H7 (cell line): Measurements from ENCODE around the gene MLXIP. TPM values are rescaled to one million over a fixed set of nuclear protein-coding genes. Genes with fewer than 3 reads are reported as not detected.
"Not testable (repeated sequence)": the region's sequence is repeated elsewhere in the genome, so short reads cannot be mapped to it uniquely, and the experiment has no call there.

ENCODE experiments used
- DNase-seq: peaks from one replicate; pipeline ENCODE4 v3.0.0; 2012
- H3K27me3 ChIP-seq: 2 replicates; pipeline ENCODE4 v1.6.0; 2011; ENCODE audit warnings: mild to moderate bottlenecking, low read length; ENCODE audit not compliant: control insufficient read depth, insufficient read depth
- H3K36me3 ChIP-seq: replicated peaks from 2 replicates; pipeline ENCODE4 v1.5.1; 2011; ENCODE audit warnings: low read length; ENCODE audit not compliant: control insufficient read depth, insufficient read depth
- H3K4me3 ChIP-seq: 2 replicates; pipeline ENCODE4 v1.5.1; 2011; ENCODE audit warnings: low read depth, mild to moderate bottlenecking, control low read depth, low read length, moderate library complexity; ENCODE audit not compliant: insufficient read depth
- total RNA-seq: library from RNA; depleted of rRNA; stranded (reverse); fragments of >200 nt; shearing (Covaris generic); gene quantifications from 2 replicates; pipeline ENCODE4 v1.2.3, GENCODE V29; 2014

MLXIP gene
- total RNA-seq, 1 experiment from 2014 or later, result 49.8 TPM

DNA sequence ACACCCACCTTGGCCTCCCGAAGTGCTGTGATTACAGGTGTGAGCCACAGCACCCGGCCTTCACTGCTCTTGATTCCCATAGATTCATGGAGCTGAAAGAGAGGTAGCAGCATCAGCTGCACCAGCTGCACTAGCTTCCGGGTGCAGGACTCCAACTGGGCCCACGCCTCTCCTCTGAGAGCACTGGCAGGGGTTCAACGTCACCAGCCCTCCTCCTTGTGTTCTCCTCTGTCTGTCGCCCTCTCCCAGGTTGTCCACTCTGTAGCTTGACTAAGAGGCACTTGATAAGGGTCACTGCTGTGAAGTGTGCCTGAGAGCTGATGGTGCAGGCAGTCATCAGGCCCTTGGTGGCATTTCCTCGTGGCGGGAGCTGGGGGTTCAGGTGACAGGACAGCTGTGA, 28.3 kb downstream of the MLXIP start:
- DNase-seq, result no peak
- H3K36me3 ChIP-seq, result no peaks in the 10 kb centered on the region
- H3K27me3 ChIP-seq, result no peaks in the 10 kb centered on the region
- H3K4me3 ChIP-seq, result no peak overlapping the region

DNA sequence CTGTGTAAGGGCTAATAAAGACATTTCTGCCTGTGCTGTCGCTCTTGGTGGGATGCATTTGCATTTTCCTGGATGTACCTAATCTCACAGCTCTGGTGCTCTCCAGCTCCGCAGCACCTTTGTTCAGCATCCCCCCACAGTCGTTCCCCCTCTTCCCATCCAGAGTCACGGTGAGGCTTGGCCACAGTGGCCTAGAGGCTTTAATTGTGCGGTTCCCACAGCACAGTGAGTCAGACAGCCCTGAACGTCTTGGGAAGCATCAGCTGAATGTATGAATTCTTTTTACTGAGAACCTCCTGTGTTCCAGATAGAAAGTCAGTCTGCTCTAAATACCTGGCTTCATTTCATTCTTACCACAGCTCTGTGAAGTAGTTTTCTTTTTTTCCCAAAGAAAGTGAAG, 28.7 kb downstream of the MLXIP start:
- H3K27me3 ChIP-seq, result no peaks in the 10 kb centered on the region
- no peaks in the 10 kb centered on the region for H3K36me3 ChIP-seq
- no peak overlapping the region for H3K4me3 ChIP-seq
- DNase-seq, result no peak

DNA sequence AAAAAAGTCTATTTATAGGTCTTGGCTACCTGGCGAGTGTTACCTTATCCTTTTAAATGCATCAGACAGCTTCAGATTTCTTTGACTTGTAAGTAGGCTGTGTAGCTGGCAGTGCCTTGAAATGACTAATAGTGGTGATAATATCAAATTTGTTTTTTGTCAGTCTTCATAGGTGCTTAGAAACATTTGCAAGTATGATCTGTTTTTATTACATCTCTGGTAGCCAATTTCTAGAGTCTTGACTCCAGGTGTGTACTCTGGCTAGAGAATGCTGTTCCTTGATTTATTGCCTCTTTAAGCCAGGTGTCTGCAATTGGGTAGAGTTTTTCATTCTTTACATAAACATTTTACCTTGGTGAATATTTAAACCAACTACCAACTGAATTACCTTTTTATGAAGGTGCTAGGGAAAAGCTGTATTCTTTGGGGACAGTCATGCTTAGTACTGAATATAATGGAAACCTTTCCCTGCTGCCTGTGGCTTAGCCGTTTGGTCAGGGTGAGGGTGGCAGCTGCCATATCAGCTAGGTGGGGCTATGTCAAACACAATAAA, 32.6 kb downstream of the MLXIP start:
- Histone ChIP-seq H3K36me3 (no peaks in the 10 kb centered on the region), H3K27me3 (no peaks in the 10 kb centered on the region), H3K4me3 (no peak overlapping the region)
- DNase-seq, result no peak

DNA sequence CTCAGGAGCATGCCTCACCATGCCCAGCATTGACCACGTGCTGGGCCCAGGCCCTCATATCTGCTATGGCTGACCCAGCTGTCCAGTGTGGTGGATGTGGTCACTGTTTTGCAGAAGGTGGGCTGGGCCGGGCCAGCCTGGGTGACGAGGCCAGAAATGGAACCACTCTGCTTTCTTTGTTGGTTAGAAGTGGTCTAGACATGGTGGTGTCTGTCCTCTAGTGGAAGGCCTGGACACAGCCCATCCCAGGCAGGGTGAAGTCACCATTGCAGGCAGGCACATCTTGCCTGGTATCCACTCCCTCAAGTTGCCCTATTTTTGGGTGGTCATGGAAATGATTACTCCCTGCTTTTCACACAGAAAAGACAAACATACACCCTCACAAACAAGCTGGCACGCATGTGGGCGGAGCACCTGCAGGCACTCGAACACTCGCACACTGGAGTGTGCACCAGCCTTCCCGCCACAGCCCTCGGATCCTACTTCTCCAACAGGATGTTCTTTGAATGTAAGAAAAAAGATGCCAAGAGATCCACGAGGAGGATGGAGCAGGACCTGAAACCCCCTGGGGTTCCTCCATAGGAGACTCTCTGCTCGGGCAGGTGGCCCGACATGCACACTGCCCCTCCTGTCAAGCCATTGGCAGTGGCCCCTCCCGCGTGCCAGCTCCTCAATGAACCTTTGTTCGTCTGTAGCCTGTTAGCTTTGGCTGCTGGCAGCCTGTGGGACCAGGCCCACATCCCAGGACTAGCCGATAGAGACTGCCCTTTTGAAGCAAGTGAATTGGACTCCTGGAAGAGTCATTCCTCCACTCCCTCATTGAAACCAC, 38.4 kb downstream of the MLXIP start:
- peak; percentile 5 for DNase-seq
- H3K27me3 ChIP-seq, result no peaks in the 10 kb centered on the region
- no peak overlapping the region for H3K4me3 ChIP-seq

DNA sequence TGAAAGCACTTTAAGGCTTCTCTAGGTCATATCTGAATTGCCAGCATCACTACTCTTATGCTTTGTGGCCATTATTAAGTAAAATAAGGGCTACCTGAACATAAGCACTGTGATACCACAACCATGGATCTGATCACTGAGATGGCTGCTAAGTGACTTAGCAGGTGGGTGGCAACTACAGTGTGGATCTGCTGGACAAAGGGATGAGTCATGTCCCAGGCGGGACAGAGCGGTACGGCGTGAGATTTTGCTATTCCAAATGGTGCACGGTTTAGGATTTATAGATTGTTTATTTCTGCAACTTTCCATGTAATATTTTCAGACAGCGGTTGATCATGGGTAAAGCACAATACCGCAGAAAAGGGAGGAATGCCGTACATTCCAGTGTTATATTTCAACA, 39.4 kb downstream of the MLXIP start:
- Histone ChIP-seq H3K27me3 (no peaks in the 10 kb centered on the region), H3K36me3 (peaks cover 2% of the 10 kb centered on the region; the same call in 1 of the 2 replicates), H3K4me3 (no peak overlapping the region)
- peak; percentile 15 for DNase-seq

More for the DNA sequence above, 38.4 kb downstream of the MLXIP start:
- peaks cover 2% of the 10 kb centered on the region; the same call in 1 of the 2 replicates for H3K36me3 ChIP-seq

DNA sequence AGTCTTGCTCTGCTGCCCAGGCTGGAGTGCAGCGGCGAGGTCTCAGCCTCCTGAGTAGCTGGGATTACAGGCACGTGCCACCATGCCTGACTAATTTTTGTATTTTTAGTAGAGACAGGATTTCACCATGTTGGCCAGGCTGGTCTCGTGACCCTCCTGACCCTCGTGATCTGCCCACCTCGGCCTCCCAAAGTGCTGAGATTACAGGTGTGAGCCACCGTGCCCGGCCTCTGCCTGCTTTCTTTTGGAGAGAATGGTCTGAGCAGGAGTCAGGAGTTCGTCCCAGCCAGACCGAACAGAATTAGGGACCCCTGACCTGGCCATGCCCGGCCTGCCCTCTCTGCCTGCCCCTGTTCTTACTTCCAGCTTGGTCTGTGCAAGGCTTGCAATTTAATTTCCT, 42.8 kb downstream of the MLXIP start:
- H3K27me3 ChIP-seq, DNase-seq, H3K4me3 ChIP-seq, H3K36me3 ChIP-seq: not testable (repeated sequence)

DNA sequence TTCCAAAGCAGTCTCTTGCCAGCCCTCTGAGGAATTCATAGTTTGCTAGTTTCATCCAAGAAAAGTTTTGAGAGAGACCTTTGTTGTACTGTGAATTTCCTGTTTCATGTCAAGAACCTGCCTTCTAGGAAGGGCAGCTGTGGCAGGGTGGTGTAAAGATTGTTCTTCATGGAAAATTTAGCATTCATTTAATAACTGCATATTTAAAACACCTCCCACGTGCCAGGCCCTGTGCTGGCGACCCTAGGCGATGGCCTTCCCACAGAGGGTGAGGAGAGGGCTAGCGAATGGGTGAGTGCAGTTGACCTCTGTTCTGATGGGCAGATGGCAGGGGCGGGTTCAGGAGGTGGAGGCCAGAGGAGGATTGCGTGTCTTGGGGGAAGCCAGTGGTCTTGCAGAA, 43.2 kb downstream of the MLXIP start:
- peak; percentile 26 for DNase-seq
- H3K36me3 ChIP-seq, result peaks cover 2% of the 10 kb centered on the region
- no peak overlapping the region for H3K4me3 ChIP-seq
- H3K27me3 ChIP-seq, result no peaks in the 10 kb centered on the region

DNA sequence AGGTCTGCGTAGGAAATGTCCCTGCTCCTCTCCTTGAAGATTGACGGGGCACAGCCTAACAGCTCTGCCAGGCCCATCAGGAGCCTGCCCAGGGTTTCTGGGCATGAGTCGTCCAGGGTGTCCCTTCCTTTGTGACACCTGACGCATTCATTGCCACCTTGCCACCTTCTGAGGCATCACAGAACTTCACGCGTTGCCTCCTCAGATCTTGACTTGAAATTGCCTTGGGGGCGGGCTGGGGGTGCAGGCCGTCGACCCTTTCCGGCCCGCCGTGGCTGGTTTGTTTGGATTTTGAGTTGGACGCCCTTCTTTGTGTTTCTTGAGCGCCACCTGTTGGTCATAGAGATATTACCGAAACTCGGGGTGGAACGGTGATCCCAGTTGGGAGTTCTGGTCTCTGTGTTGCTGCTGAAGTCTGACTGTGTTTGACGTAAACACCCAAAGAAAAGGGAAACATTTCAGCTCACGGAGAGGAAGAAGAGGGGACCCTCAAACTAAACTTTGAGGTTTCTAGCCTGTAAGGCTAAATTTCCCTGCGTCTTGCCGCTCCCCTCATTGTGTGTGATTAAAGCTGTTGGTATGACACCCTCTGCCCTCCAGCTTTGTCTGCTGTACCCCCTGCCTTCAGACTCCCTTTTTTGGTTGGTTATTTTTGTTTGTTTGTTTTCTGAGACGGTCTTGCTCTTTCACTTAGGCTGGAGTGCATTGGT, 44.6 kb downstream of the MLXIP start:
- no peaks in the 10 kb centered on the region for H3K27me3 ChIP-seq
- H3K4me3 ChIP-seq, result no peak overlapping the region

DNA sequence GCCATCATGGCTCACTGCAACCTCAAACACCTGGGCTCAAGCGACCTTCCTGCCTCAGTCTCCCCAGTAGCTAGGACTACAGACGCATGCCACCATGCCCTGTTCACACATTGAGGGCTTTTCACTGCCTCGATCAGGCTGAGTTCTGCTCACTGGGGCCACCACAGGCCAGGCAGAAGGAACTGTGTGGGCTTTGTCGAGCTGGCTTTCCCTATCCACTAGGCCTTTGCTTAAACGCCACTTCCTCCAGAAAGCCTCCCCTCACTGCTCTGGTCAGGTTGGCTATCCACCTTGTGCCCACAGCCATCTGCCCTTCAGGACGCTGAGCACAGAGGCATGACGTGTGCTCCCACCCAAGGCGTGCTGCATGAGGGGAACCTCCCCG, 45.2 kb downstream of the MLXIP start:
- H3K36me3 ChIP-seq, result peaks cover 7% of the 10 kb centered on the region
- H3K27me3 ChIP-seq, result no peaks in the 10 kb centered on the region
- H3K4me3 ChIP-seq, result no peak overlapping the region
- DNase-seq, result peak; percentile 36

More for the DNA sequence above, 44.6 kb downstream of the MLXIP start:
- peaks cover 3% of the 10 kb centered on the region for H3K36me3 ChIP-seq
- DNase-seq, result peak; percentile 93

DNA sequence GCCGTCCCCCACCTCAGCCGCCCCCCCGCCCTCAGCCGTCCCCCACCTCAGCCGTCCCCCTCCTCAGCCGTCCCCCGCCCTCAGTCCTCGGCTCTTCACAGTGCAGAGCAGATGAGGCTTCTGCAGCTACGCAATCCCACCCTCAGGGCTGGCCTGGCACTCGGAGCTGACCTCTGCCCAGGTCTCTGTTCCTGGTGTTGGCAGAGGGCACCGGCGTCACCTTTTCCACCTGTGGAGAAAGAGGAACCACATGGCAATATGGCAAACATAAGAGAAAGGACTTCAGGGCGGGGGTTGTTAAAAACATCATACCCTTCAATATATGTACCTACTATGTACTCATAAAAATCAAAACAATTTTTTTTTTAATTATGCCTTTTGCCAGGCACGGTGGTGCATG, 45.8 kb downstream of the MLXIP start:
- Histone ChIP-seq H3K36me3 (peaks cover 8% of the 10 kb centered on the region), H3K4me3 (no peak overlapping the region), H3K27me3 (no peaks in the 10 kb centered on the region)
- peak; percentile 28 for DNase-seq

DNA sequence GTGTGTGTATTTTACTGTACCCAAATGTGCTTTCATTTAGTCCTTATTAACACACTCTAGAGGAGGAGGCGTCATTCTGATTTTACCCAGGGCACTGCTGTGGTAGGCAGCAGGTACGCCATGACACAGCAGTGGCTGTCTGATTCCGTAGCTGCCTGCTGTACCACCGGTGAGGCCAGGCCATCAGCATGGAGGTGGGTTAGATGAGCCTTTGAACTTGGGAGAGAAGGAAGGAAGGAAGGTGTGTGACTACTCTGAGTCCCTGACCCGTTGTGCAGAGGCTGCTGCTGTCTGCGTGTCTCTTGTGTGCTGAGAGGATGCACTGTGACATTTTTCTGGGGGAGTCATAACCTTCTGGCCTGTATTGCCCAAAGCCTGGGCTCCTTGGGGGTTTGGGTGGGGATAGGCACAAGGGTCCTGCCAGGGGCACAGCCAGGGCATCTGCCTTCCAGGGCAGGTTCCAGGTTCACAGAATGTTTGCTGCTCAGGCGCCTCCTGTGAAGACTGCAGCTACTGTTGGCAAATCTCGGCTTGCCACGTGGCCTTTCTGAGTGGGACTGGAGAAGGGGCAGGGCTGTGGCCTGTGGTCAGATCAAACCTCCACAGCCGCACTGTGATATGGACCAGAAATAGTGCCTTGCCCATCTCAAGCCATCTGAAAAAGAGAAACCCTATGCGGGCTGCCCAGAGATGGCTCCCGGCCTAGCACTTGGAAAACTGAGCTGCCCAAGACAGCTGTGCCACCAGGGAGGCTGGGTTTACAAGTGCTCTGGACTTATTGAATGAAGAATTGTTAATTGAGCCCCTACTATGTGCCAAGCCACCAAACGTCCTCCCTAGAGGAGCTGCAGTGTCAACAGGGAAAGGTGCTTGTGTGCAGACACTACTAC, 47.1 kb downstream of the MLXIP start:
- Histone ChIP-seq H3K27me3 (no peaks in the 10 kb centered on the region), H3K36me3 (peaks cover 13% of the 10 kb centered on the region), H3K4me3 (no peak overlapping the region)
- no peak for DNase-seq

DNA sequence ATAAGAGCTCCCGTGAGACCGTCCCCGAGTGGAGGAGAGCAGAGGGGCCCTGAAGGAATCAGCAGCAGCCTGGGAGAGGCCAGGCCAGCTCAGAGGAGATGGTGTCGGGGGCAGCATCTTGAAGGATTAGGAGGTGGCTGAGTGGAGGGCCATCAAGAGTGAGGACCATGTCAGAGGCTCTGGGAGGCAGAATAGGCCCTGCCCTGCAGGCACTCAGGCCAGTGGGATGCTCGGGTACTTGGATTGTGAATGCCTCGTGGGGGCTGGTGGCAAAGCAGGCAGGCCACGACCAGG, 47.7 kb downstream of the MLXIP start:
- Histone ChIP-seq H3K27me3 (no peaks in the 10 kb centered on the region), H3K36me3 (peaks cover 15% of the 10 kb centered on the region), H3K4me3 (no peak overlapping the region)
- no peak for DNase-seq

DNA sequence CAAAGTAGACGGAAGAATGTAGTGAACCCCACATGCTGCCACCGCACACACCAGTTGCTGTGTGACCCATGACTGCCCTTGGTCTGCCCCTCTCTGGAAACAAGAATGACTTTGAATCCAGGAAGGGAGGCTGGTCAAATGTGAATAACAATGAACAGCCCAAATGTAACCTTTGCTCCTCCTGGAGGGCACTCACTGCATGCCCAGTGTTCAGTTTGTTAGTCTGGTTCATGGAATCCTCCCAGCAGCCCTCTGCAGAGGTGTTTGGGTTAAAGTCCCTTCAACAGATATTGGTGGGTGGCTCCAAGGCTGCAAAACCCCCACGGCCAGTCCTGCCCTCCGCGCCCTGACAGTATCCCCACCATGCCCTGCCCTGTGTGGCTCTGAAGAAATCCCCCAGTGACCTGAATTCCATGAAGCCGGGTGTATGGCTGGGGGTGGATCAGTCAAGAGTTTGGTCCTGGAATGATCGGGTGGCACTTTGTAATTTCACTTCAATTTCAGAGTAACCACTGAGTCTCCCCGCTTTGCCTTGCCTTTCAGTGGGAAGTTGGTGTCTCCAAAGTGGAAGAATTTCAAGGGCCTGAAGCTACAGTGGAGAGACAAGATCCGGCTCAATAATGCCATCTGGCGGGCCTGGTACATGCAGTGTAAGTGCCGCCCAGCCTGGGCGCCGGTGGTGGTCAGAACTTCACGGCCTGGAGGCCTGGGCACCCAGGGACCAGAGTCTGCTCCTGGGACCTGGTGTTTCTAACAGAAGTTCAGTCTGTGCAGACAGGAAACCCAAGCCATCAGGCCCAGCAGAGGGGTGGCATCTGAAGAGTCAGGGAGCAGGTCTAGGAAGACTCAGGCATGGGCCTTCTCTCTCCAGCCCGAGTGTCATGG, 48.4 kb downstream of the MLXIP start:
- Histone ChIP-seq H3K27me3 (no peaks in the 10 kb centered on the region), H3K36me3 (peaks cover 15% of the 10 kb centered on the region), H3K4me3 (no peak overlapping the region)
- DNase-seq, result peak; percentile 68

DNA sequence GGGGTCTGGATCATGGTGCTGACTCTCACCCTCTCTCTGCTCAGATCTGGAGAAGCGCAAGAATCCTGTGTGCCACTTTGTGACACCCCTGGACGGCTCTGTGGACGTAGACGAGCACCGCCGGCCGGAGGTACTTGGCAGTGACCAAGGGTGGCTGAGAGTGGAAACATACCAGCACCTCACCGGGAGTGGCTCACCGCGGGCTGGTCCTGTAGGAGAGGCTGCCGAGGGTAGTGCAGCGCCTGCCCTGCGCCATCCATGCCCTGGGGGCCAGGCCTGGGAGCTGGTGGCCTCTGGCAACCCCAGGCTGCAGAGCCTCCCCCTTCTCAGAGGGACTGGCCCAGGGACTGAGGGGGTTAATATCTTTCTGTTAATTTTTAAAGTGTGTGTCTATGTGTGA, 49.3 kb downstream of the MLXIP start:
- no peaks in the 10 kb centered on the region for H3K27me3 ChIP-seq
- peak; percentile 35 for DNase-seq
- no peak overlapping the region for H3K4me3 ChIP-seq
- peaks cover 18% of the 10 kb centered on the region for H3K36me3 ChIP-seq
